GM12878 (cell line): ENCODE data around the gene B3GAT1. TPM values are rescaled to one million over a fixed set of nuclear protein-coding genes. Genes with fewer than 3 reads are reported as not detected.

Source experiments
- ATAC-seq: fragments of 200-7000 bp; cut with Tn5 transposase; 3 replicates; pipeline ENCODE4 v1.9.1; 2020; ENCODE audit warnings: mild to moderate bottlenecking, moderate library complexity
- BruUV-seq: library from RNA; stranded (reverse); fragments of 400-500 nt; replicated peaks from 2 replicates; lab custom pipeline; 2021; lab: Mats Ljungman, UMichigan
- CTCF ChIA-PET: fragments of 300-600 bp; sonication (Branson Sonifier 250); formaldehyde crosslinking; extraction: SDS; loops from one replicate; lab custom pipeline; 2021; ENCODE audit warnings: inconsistent platforms; lab: Yijun Ruan, JAX
- POLR2A ChIA-PET: fragments of 350-600 bp; formaldehyde crosslinking; extraction: SDS; loops from one replicate; lab custom pipeline; 2021; ENCODE audit warnings: inconsistent platforms; lab: Charles Lee
- RAD21 ChIA-PET: fragments of 300-600 bp; sonication (Branson Sonifier 250); formaldehyde crosslinking; loops from one replicate; lab custom pipeline; 2023; ENCODE audit warnings: antibody characterized with exemption; ENCODE audit not compliant: unreplicated experiment; lab: Charles Lee
- SMC1A ChIA-PET: fragments of 300-600 bp; sonication (Branson Sonifier 250); formaldehyde crosslinking; loops from one replicate; lab custom pipeline; 2023; ENCODE audit not compliant: unreplicated experiment, uncharacterized antibody; lab: Charles Lee
- DNase-seq: peaks from one replicate; pipeline ENCODE4 v3.0.0-alpha.2; 2011; ENCODE audit warnings: low read depth, low spot score
- FAIRE-seq: peaks from 3 replicates; lab custom pipeline; 2011; peaks lifted over from hg19 to GRCh38; lab: Jason Lieb, UNC
- H2AFZ ChIP-seq: 2 replicates; pipeline ENCODE4 v1.6.0; 2011; ENCODE audit warnings: low read depth, low read length, control low read depth; ENCODE audit not compliant: control insufficient read depth
- H3K27ac ChIP-seq: 2 replicates; pipeline ENCODE4 v1.5.1; 2011; ENCODE audit warnings: control low read depth; ENCODE audit not compliant: control insufficient read depth, insufficient read depth
- H3K27me3 ChIP-seq, 2 experiments: replicated peaks in 1 of 2; 2 replicates each; pipeline versions ENCODE4 v1.6.0 to v1.6.1; 2011; ENCODE audit warnings: low read length in 1 of 2; ENCODE audit not compliant: control insufficient read depth in 2 of 2, insufficient read depth in 2 of 2
- H3K36me3 ChIP-seq, 2 experiments: 2 replicates each; pipeline ENCODE4 v1.5.1; 2011; ENCODE audit warnings: low read length in 1 of 2; ENCODE audit not compliant: control insufficient read depth in 2 of 2, insufficient read depth in 2 of 2
- H3K4me1 ChIP-seq: 2 replicates; pipeline ENCODE4 v1.6.1; 2011; ENCODE audit warnings: mild to moderate bottlenecking, low read length, moderate library complexity, mixed read lengths; ENCODE audit not compliant: control insufficient read depth, insufficient read depth
- H3K4me2 ChIP-seq: 2 replicates; pipeline ENCODE4 v1.6.0; 2011; ENCODE audit warnings: control low read depth; ENCODE audit not compliant: control insufficient read depth, insufficient read depth
- H3K4me3 ChIP-seq: fragments of 200-600 bp; sonication (generic); 2 replicates; pipeline ENCODE4 v1.5.1; 2016
- H3K79me2 ChIP-seq: 2 replicates; pipeline ENCODE4 v1.6.0; 2011; ENCODE audit warnings: low read length; ENCODE audit not compliant: control insufficient read depth, insufficient read depth
- H3K9ac ChIP-seq: 2 replicates; pipeline ENCODE4 v1.8.0; 2011; ENCODE audit warnings: low read length, control low read depth, mixed read lengths; ENCODE audit not compliant: control insufficient read depth, insufficient read depth
- H3K9me3 ChIP-seq: replicated peaks from 3 replicates; pipeline ENCODE4 v1.5.1; 2011; ENCODE audit warnings: mild to moderate bottlenecking, low read length; ENCODE audit not compliant: control insufficient read depth, insufficient read depth
- H4K20me1 ChIP-seq: 2 replicates; pipeline ENCODE4 v1.6.0; 2011; ENCODE audit not compliant: control insufficient read depth, insufficient read depth
- ATF2 ChIP-seq: IDR thresholded peaks from 2 replicates; pipeline ENCODE4 v1.6.1; 2012; ENCODE audit warnings: low read length, inconsistent platforms
- ATF3 ChIP-seq: IDR thresholded peaks from 2 replicates; pipeline ENCODE4 v1.6.1; 2011; ENCODE audit warnings: low read depth, mild to moderate bottlenecking, low read length, moderate library complexity, borderline replicate concordance; ENCODE audit errors: extremely low read depth
- BCL11A ChIP-seq: IDR thresholded peaks from 2 replicates; pipeline ENCODE4 v1.6.1; 2011; ENCODE audit warnings: low read depth, low read length
- CHD1 ChIP-seq: IDR thresholded peaks from 2 replicates; pipeline ENCODE4 v1.6.1; 2012; ENCODE audit warnings: low read depth, low read length, improper control_type of control experiment
- EGR1 ChIP-seq, 2 experiments: IDR thresholded peaks; 1 replicate in 1 of 2; 2 replicates in 1 of 2; pipeline ENCODE4 v1.6.1; 2011 to 2012; ENCODE audit warnings: low read depth in 2 of 2, low read length in 2 of 2, borderline replicate concordance in 1 of 2, mild to moderate bottlenecking in 1 of 2, moderate library complexity in 1 of 2
- ESRRA ChIP-seq: IDR thresholded peaks from 2 replicates; pipeline ENCODE4 v1.6.1; 2012; ENCODE audit warnings: mild to moderate bottlenecking, low read length, improper control_type of control experiment
- GABPA ChIP-seq: IDR thresholded peaks from 2 replicates; pipeline ENCODE4 v1.6.1; 2014; ENCODE audit warnings: antibody characterized with exemption, low read depth, mild to moderate bottlenecking, inconsistent platforms
- JUND ChIP-seq: IDR thresholded peaks from 2 replicates; pipeline ENCODE4 v1.6.1; 2012; ENCODE audit warnings: low read depth, mild to moderate bottlenecking, low read length, improper control_type of control experiment, moderate library complexity
- POU2F2 ChIP-seq: IDR thresholded peaks from 3 replicates; pipeline ENCODE4 v1.6.1; 2011; ENCODE audit warnings: low read depth, mild to moderate bottlenecking, low read length, borderline replicate concordance
- RAD51 ChIP-seq: fragments of 450-650 bp; IDR thresholded peaks from 2 replicates; pipeline ENCODE4 v1.6.1; 2016; ENCODE audit warnings: moderate library complexity, mild to moderate bottlenecking, inconsistent platforms
- SKIL ChIP-seq: fragments of 450-650 bp; IDR thresholded peaks from 2 replicates; pipeline ENCODE4 v1.6.1; 2017; ENCODE audit warnings: mild to moderate bottlenecking, low read depth, inconsistent platforms; ENCODE audit not compliant: poor library complexity, severe bottlenecking
- SMAD5 ChIP-seq: IDR thresholded peaks from 2 replicates; pipeline ENCODE4 v1.6.1; 2016; ENCODE audit warnings: antibody characterized with exemption, low read depth
- SP1 ChIP-seq: IDR thresholded peaks from one replicate; pipeline ENCODE4 v1.6.1; 2011; ENCODE audit warnings: low read depth, low read length
- SUZ12 ChIP-seq: fragments of 200-600 bp; sonication (generic); IDR thresholded peaks from one replicate; pipeline ENCODE4 v1.6.1; 2018; ENCODE audit warnings: antibody characterized with exemption, mild to moderate bottlenecking; ENCODE audit not compliant: unreplicated experiment
- WGBS: methylation state at CpG from one replicate; pipeline ENCODE4 v1.1.6; 2016; ENCODE audit warnings: low lambda C conversion rate; ENCODE audit not compliant: insufficient replicate concordance, insufficient coverage; ENCODE audit errors: missing lambda C conversion rate; 5-methylcytosine and 5-hydroxymethylcytosine counted together
- in situ Hi-C: fragments of 300-500 bp; cut with MboI; formaldehyde crosslinking; loops from 9 replicates; pipeline ENCODE4 v1.14.3; 2018; ENCODE audit warnings: mixed read lengths
- intact Hi-C: fragments of 100-400 bp; cut with micrococcal nuclease; formaldehyde crosslinking; loops from one replicate; pipeline ENCODE4 v1.14.2; 2022; ENCODE audit not compliant: unreplicated experiment
- polyA plus RNA-seq, 11 experiments: library from polyadenylated mRNA; depleted of rRNA in 4 of 11; unstranded in 6 of 11; stranded (reverse) in 5 of 11; fragments of >200 nt; fragmentation: Nextera tagmentation in 4 of 11; fragmentation: Illumina TruSeq in 1 of 11; extraction: Ambion mirVana in 4 of 11; extraction: Trizol in 1 of 11; gene quantifications; 1 replicate in 1 of 11; 2 replicates in 10 of 11; pipeline versions ENCODE4 v1.2.1 to v1.2.3, GENCODE V29; 2011 to 2016; ENCODE audit warnings: inconsistent platforms in 2 of 11, missing spikeins in 2 of 11, low read depth in 1 of 11
- total RNA-seq, 4 experiments: library from RNA; depleted of rRNA in 3 of 4; stranded (reverse); fragments of >200 nt in 3 of 4; fragmentation: Illumina TruSeq in 1 of 4; extraction: Trizol in 1 of 4; gene quantifications; 2 replicates each; pipeline versions ENCODE4 v1.2.1 to v1.2.3, GENCODE V29; 2013 to 2021

B3GAT1 gene
- total and polyA plus RNA-seq, 10 of the 15 experiments (the other 5 are each of a cell fraction or from before 2014, with no cell fraction given), result 0.05 TPM; not detected in 9

GRCh38 chr11:134452838-134453155 lies 40.8 kb upstream of the B3GAT1 start:
- Histone ChIP-seq H3K9me3 (peaks cover 2% of the 10 kb centered on the region; the same call in 1 of the 3 replicates), H3K4me1 (no peaks in the 10 kb centered on the region), H3K4me2 (no peak overlapping the region), H3K27me3 (no peaks in the 10 kb centered on the region), H3K27ac (no peak overlapping the region), H3K79me2 (no peaks in the 10 kb centered on the region), H4K20me1 (no peaks in the 10 kb centered on the region), H2AFZ (no peak overlapping the region), H3K4me3 (no peak overlapping the region), H3K9ac (no peak overlapping the region), H3K36me3 (no peaks in the 10 kb centered on the region)
- BruUV-seq, result no TSS peak
- ChIA-PET POLR2A (no interaction called here), RAD21 (no interaction called here), SMC1A (no interaction called here), CTCF (no interaction called here)
- intact Hi-C loops, result no loop called here
- TF ChIP-seq RAD51, result no peak
- TF ChIP-seq ATF3, result no peak
- no peak for TF ChIP-seq EGR1 (IDR thresholded peaks at IDR 0.05; ENCODE audit: borderline replicate concordance in 1 of 2, low read depth in 2 of 2, low read length in 2 of 2)
- no peak for FAIRE-seq
- ATAC-seq, result no peak
- WGBS, result 26% methylated on average over 5 of the region's 5 CpGs
- in situ Hi-C loops, result no loop called here
- no peak for DNase-seq

GRCh38 chr11:134452026-134452837 lies 40.2 kb upstream of the B3GAT1 start:
- no peaks in the 10 kb centered on the region for H4K20me1 ChIP-seq
- intact Hi-C loops (no loop called here), in situ Hi-C loops (no loop called here)
- DNase-seq, result no peak
- no peak overlapping the region for H3K4me3 ChIP-seq
- ChIA-PET SMC1A (no interaction called here), POLR2A (no interaction called here), CTCF (no interaction called here), RAD21 (no interaction called here)
- H2AFZ ChIP-seq, result no peak overlapping the region
- no peaks in the 10 kb centered on the region for H3K4me1 ChIP-seq
- no peak for FAIRE-seq
- peaks cover 1% of the 10 kb centered on the region; the same call in 1 of the 3 replicates for H3K9me3 ChIP-seq
- H3K79me2 ChIP-seq, result no peaks in the 10 kb centered on the region
- H3K27me3 ChIP-seq, result no peaks in the 10 kb centered on the region; a peak in 1 of 4 replicates
- no peak for ATAC-seq
- no peak overlapping the region for H3K27ac ChIP-seq
- no peak overlapping the region for H3K9ac ChIP-seq
- BruUV-seq, result no TSS peak
- WGBS, result 13% methylated on average over 14 of the region's 14 CpGs
- H3K4me2 ChIP-seq, result no peak overlapping the region
- no peaks in the 10 kb centered on the region for H3K36me3 ChIP-seq
- TF ChIP-seq ESRRA (no peak), SP1 (no peak), SMAD5 (no peak), POU2F2 (no peak), SUZ12 (no peak), SKIL (no peak), CHD1 (no peak), ATF2 (no peak), GABPA (no peak), JUND (no peak), BCL11A (no peak)
